Measurements from ENCODE around the gene ACSS3. TPM values are rescaled to one million over a fixed set of nuclear protein-coding genes. Genes with fewer than 3 reads are reported as not detected.
"Not testable (repeated sequence)": the region's sequence is repeated elsewhere in the genome, so short reads cannot be mapped to it uniquely, and the experiment has no call there.

The ACSS3 gene
- total RNA-seq, 1 donor from 2014 or later, result 20.4 TPM

DNA sequence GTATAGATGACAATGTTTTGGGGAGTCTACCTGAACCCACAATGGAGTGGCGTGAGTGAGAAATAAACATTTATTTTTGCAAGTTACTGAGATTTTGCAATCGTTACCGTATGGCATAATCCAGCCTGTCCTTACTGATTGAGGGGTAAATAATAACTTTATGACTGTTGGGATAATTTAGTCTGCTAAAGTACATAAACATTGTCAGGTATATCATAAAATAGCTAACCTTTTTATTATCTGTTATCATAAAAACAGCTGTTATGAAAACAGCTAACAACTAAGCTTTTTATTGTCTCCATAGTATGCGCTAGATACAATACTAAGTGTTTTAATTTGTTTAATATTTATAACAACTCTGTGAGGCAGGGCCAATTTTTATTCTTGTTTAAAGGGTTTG is 10.3 kb downstream of the ACSS3 start:
- intact Hi-C loops (cut with DNase I), result no loop called here
- no peak for ATAC-seq
- DNase-seq (ENCODE audit: missing footprints), result no peak

DNA sequence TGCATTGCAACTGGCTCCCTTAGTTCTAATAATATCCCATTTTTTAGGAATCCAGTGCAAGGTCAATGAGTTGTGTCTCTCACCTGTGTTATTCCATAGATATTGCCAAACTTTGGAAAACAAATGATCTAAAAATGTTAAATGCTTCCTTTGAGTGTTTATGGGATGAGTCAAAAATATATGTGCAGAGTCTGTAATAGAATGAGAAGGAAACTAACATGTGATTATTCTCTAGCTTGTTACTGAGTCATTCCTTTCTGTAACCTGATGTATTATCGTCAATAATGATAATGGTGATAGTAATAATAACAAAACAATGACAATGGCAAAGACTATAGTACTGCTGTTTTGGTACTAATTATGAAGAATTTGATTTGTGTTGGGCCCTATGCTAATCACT is 11.5 kb downstream of the ACSS3 start:
- DNase-seq (ENCODE audit: missing footprints), result no peak
- no peak for ATAC-seq
- intact Hi-C loops (cut with DNase I), result no loop called here

DNA sequence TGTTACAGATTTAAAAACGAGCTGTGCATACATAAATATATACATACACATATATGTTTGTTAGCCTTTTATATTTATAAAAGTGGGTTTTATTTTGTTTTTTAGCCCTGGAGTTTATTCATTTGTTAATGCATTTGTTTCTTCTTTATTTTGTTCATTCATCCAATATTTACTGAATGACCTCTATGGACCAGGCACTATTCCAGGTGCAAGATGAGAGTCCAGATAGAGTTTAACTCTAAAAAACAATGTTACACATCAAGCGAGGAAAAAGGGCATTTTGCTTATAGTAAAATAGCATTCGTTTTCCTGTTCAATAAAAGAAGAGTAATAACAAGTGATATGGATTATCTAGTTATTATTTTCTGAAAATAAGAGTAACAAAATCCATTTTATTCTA is 14.2 kb downstream of the ACSS3 start:
- DNase-seq (ENCODE audit: missing footprints), result no peak
- ATAC-seq, result no peak
- intact Hi-C loops (cut with DNase I), result no loop called here

DNA sequence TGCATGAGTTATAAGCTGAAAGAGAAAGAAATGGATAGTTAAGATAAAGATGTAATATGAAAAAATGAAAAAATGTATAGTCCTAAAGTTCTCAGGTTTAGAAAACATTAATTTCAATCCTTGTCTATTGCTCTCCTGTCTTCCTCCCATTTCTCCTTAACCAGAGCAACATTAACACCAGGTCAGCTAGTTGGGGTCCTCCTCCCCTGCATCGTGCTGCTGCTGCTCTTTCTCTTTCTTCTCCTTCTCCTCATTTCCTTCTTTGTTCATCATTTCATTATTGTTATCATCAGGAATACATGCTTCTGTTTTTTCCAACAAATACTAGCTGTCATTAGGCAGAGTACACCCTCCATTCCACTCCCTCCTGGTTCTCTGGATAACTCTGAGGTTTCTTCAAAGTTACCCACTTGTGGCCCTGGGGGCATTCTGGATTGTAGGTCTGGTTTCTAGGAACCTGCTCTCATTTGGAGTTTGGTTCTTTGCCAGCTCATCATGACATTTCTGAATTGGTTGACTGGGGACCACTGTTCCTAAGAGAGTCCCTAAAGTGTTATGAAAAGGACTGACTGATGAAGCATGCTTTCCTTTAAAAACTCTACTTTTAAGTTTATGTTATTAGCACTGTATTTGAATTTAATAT is 17.0 kb downstream of the ACSS3 start:
- ATAC-seq (no peak), DNase-seq (ENCODE audit: missing footprints) (no peak)
- intact Hi-C loops (cut with DNase I), result no loop called here

DNA sequence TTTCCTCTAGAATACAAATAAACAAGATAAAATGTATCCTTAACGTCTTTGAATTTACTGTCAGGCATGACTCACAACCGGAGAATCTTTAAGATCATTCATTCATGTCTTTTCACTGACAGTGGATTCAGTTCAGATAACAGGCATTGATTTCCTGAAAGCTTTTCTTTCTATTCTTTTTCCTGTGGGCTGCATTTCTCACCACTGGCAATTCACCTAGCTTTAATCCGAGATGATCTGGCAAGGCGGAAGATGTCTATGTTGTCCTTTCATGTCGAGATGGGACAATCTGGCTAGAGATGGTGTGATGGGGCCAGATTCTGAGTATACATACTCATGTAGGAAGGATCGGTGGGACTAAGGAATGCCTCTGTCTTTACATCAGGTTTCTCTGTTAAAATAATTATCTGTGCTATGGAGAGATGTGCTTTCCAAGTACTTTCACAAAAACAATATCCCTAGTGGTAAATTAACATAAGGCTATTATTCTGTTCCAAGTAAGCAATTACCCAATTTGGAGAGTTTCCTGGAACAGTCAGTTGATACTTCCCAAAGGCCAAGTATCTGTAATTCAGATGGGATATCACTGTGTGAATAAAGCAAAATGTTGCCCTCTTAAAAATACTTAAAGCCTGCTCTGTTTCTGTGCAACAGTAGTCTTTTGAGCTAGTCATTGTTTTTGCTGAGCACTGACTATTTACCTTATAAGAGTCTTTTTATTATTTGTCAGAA is 17.8 kb downstream of the ACSS3 start:
- ATAC-seq (peak; percentile 76), DNase-seq (ENCODE audit: missing footprints) (no peak)
- intact Hi-C loops (cut with DNase I), result no loop called here

DNA sequence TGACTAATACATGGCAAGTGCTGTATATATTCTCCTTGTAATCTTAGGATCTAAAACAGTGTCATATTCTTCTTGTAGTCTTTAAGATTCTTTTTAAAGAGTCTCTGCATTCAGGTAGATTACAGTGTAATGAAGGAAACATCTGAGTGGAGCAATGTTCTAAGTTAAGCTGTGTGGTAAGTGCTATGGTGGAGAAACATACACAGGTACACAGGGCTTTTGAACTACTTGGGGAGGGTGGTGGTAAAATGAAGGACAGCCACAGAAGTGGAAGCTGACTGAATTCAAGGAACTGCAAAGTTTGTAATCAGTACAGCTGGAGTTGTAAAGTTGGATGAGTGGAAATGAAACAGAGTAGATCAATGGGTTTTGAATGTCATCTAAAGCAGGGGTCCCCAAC is 27.8 kb downstream of the ACSS3 start:
- DNase-seq (ENCODE audit: missing footprints), result no peak
- no peak for ATAC-seq
- intact Hi-C loops (cut with DNase I), result no loop called here

DNA sequence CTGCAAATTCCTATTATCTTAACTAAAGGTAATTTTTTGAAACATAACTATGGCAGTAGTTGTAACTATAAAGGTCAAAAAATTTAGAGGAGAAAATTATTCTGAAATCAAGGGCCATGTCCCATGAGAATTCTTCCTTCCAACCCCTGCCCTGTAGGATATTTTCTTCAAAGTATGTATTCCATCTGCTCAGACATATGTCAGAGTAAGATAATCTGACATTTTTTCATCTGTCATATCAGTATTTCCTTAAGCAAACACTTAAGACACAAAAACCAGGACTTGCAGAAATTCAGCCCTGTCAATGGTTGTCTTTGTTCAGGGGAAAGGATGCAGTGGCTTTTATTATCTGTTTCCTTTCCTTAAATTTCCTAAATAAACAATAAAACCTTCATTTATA is 36.3 kb downstream of the ACSS3 start:
- intact Hi-C loops (cut with DNase I), result no loop called here
- ATAC-seq (no peak), DNase-seq (ENCODE audit: missing footprints) (no peak)

DNA sequence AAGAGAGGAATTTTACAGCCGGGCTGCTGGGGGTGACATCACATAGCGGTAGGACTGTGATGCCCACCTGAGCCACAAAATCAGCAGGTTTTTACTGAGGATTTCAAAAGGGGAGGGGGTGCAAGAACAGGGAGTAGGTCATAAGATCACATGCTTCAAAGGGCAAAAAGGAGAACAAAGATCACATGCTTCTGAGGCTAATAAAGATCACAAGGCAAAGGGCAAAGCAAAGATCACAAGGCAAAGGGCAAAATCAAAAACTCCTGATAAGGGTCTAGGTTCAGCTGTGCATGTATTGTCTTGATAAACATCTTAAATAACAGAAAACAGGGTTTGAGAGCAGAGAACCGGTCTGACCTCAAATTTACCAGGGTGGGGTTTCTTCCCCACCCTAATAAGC is 41.2 kb downstream of the ACSS3 start:
- ATAC-seq; intact Hi-C loops (cut with DNase I); DNase-seq (ENCODE audit: missing footprints): not testable (repeated sequence)

DNA sequence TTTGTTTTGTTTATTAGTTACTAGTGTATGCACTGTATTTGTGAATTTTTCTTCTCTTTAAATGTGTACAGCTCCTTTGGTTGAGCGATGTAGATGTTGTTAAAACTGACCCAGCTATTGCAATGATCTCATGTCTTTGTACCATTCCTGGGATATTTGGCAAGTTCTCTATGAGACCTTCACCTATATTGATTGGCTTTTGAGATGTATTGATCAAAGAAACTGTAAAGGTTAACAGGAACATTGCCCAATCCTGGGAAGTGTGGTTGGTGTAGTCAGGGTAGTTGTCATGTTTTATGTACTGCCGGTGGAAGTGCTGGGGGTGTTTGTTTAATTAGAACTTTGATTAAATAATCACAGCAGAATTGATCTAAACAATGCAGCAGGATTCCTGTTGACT is 43.1 kb downstream of the ACSS3 start:
- ATAC-seq, result no peak
- no peak for DNase-seq (ENCODE audit: missing footprints)
- intact Hi-C loops (cut with DNase I), result no loop called here

DNA sequence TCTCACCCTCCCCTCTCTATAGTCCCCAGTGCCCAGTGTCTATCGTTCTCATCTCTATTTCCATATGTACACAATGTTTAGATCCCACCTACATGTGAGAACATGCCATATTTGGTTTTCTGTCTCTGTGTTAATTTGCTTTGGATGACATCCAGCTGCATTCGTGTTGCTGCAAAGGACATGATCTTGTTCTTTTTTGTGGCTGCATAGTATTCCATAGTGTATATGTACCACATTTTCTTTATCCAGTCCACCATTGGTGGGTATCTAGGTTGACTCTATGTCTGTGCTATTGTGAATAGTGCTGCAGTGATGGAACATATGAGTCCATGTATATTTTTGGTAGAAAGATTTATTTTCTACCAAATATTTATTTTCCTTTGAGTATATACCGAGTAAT is 45.7 kb downstream of the ACSS3 start:
- intact Hi-C loops (cut with DNase I), result no loop called here
- ATAC-seq, result no peak
- DNase-seq (ENCODE audit: missing footprints), result no peak

DNA sequence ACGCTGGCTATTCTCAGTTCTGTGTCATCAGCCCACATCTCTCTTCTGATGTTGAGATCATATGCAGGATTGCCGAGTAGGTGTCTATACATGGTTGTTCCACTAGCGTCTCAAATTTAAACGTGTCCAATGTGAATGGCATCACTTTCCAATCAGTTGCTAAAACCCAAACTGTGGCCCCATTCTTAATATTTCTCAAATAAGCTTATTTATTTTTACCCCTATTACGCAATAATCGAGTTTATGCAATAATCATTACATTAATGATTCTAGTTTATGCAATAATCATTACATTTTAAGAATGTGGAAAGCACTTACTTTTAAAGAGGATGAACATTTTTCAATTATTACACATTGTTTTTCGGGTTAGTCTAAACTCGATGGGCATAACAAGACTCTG is 47.8 kb downstream of the ACSS3 start:
- DNase-seq (ENCODE audit: missing footprints) (no peak), ATAC-seq (no peak)
- intact Hi-C loops (cut with DNase I), result no loop called here

DNA sequence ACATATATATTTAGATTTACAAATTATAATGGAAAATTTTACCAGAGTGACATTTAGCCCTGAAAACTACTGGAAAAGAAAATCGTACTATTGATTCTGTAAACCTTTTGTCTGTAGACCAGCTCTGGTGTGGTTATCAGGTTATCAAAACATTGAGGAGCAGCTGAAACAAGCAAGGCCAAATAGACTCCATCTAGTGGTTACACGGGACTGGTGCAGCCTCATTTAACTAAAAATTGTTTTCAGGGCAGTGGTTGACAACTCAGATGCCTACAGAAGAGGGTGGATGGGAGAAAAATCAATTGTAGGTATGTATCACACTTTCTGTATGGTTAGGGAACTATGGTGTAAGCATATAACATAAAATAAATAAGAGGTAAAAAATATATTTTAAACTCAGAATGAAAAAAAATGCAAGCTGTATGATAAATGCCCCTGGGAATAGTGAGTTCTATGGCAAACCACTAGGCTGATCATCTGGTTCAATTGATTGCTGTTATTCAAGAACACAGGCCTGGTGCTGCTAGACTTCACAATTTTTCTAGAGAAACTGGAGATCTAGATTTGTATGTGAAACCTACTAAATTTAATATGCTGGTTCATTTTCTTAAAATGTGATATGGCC is 51.2 kb downstream of the ACSS3 start:
- ATAC-seq, result peak; percentile 20

DNA sequence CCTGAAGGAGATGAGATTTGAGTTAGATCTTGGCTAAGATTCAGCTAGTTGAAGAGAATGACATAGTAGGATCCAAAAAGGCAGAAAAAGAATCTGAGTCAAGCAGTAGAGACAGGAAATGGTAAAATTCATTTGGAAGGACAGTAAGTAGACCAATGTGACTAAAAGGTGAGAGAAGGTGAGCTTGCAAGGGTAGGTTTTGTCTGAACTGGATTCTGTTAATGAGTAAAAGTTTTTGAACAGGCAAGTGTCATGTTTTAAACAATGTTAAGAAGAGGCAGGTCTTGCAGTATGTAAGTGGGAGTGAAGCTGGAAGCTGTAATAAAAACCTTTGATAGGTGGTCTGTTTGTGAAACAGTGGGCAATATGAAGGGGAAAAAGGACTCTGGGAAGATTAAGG is 58.6 kb downstream of the ACSS3 start:
- DNase-seq (ENCODE audit: missing footprints) (no peak), ATAC-seq (no peak)
- intact Hi-C loops (cut with DNase I), result no loop called here

More for the DNA sequence above, 51.2 kb downstream of the ACSS3 start:
- intact Hi-C loops (cut with DNase I), result no loop called here
- no peak for DNase-seq (ENCODE audit: missing footprints)

DNA sequence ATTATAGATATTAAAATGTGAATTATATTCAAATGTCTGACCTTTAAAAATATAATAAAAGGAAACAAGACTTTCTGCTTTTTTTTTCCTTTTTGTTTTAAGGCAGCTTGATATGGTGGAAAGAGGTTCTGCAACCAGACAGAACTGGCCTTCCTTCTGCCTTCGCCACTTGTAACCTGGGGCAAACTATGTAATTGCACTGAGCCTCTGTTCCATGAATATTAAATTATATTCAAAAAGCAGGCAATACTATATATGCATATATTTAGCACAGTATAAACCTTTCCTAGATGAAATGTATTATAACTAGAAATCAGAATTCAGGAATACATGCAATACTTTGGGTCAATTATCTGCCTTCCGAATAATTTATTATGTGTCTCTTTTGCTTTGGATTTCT is 59.9 kb downstream of the ACSS3 start:
- no peak for ATAC-seq
- intact Hi-C loops (cut with DNase I), result no loop called here
- no peak for DNase-seq (ENCODE audit: missing footprints)

DNA sequence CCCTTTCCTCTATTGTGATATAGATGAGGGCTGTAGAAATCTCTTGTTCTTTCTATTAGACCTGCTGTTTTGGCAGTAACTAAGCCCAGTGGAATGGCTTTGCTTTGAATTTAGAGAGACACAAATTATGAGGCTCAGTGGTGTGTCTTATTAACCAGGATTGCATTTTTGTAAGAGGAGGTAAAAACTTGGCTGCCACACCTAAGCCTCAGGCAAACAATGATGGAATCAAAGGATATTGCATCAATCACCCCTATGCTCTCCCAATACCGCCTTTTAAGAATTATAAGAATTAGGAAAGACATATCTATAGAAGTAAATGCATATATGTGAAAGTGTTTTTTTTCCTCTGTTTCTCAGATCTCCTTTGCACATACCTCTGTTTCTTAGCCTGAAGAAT is 63.3 kb downstream of the ACSS3 start:
- ATAC-seq, result no peak
- no peak for DNase-seq (ENCODE audit: missing footprints)
- intact Hi-C loops (cut with DNase I), result no loop called here

DNA sequence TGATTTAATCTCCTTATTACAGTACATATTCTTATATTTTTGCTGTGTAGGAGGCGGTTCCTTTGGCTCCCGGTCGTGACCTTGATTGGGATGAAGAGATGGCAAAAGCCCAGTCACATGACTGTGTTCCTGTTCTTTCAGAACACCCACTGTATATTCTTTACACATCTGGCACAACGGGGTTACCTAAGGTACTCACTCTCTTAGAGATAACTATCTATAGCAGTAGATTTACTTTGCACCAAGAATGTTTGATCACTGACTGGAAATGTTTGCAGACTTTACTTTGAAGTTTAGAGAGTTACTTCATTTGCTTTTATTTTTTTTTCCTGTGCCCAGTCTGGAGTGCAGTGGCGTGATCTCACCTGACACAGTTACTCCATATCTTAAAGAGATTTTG is 65.2 kb downstream of the ACSS3 start:
- ATAC-seq (no peak), DNase-seq (ENCODE audit: missing footprints) (no peak)
- intact Hi-C loops (cut with DNase I), result no loop called here

DNA sequence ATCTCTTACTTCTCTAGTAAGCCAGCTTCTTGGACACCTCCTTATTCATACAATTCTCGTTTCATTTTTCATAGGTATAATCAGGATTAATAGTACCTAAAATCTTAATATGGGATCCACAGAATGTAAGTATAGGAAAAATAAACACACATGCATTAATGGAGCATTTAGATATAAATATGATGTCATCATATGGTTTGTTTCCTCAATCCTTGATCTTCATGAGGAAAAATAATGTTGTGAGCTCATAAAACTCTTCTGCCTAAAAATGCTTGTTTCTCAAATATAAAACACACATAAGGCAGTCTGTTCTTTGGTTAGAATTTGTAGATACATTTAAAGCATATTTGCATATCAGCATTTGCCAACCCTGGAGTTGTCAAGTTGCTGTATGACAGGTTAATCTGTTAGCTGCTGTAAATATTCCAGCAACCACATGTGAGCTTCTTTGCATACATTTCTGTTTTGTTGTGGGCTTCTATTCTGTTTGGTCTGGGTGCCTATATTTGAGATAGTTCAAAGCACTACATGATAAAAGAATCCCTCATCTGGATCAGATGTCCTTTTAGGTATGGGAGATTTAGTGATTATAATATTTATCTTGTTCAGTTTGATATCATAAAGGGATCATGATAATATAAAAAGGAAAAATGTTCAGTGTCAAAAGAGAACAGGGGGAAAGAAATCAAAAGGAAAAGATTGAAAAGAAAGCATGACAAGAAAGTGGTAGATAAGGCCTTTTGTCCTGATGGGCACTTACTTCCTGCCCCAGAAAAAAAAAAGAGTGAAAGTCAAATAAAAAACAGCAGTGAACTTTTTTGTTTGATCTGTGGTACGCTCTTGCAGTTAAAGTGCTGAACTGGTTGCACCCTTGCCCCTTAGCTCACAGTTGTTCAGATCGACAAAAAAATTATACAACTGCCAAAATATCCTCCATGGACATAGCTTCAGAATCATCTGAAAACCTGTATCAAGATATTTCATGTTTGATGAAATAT is 68.6 kb downstream of the ACSS3 start:
- DNase-seq (ENCODE audit: missing footprints) (no peak), ATAC-seq (no peak)
- intact Hi-C loops (cut with DNase I), result no loop called here

DNA sequence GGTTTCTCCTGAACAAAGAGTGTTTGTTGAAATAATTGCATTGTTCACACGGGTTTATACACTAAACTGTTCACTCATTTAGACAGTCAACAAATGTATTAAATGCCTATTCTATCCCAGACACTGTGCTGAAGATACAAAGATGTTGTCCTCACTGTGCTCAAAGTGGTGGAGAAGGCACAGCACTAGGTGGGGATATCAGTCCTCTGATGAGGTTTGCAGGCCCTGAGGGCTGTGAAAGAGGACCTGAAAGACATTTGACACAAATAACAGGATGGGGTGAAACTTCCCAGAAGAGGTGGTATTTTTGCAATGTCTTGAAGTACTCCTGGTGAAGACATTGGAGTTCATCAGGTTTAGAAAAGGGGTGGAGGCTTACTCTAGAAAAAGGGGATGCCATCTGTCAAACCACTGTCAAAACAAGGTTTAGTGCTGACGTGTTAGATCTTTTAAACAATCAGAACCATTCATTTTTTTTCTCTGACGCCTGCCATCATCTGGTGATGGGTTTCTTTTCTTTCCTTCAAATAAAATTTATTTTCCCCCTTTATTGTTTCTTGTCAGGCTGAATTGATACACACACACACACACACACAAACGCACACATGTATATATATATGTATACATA is 69.5 kb downstream of the ACSS3 start:
- ATAC-seq (no peak), DNase-seq (ENCODE audit: missing footprints) (no peak)

DNA sequence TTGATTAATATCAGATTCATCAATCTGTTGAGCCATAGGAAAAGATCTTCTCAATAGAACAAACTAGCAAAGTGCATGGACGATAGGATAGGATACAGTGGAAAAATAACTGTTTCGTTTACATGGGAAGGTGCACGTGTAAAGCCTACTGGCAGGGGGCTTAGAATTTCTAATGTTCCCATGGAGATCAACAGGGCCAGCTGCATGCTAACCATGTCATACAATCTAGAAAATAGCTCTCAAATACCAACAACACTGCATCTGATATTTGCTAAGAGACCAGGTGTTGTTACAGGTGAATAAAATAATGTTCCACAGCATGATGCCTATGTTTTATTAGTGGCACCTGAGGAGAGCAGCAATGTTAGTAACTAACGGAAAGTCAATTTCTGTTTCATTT is 72.5 kb downstream of the ACSS3 start:
- ATAC-seq, result no peak
- no peak for DNase-seq (ENCODE audit: missing footprints)
- intact Hi-C loops (cut with DNase I), result no loop called here

More for the DNA sequence above, 69.5 kb downstream of the ACSS3 start:
- intact Hi-C loops (cut with DNase I), result no loop called here
